ENCODE measurements around the gene CPNE9. TPM values are rescaled to one million over a fixed set of nuclear protein-coding genes. Genes with fewer than 3 reads are reported as not detected.

Gene CPNE9
- total and polyA plus RNA-seq, 2 of the 13 experiments (the other 11 are each of a cell fraction or from before 2014, with no cell fraction given) = 0.20 TPM; not detected in 1

DNA sequence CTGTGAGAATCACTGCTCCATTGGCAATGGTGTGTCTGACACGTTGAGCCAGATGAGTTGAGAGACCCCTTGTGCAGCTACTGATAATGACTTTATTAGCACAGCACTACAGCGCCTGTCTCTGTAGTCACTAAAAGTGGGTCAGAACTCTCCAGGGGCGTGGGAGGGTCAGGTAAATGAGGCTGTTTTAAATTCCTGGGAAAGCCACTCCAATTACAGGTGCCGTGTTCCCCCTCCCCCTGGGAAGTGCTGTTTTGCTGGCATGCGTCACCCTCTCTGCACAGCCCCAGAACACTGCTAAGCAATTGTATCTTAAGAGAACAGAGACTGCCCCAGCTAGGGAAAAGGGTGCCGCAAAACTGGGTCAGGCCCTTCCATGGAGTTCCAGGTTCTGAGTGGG is 21.5 kb upstream of the CPNE9 start (continued):
- TF ChIP-seq, protein P1, sequence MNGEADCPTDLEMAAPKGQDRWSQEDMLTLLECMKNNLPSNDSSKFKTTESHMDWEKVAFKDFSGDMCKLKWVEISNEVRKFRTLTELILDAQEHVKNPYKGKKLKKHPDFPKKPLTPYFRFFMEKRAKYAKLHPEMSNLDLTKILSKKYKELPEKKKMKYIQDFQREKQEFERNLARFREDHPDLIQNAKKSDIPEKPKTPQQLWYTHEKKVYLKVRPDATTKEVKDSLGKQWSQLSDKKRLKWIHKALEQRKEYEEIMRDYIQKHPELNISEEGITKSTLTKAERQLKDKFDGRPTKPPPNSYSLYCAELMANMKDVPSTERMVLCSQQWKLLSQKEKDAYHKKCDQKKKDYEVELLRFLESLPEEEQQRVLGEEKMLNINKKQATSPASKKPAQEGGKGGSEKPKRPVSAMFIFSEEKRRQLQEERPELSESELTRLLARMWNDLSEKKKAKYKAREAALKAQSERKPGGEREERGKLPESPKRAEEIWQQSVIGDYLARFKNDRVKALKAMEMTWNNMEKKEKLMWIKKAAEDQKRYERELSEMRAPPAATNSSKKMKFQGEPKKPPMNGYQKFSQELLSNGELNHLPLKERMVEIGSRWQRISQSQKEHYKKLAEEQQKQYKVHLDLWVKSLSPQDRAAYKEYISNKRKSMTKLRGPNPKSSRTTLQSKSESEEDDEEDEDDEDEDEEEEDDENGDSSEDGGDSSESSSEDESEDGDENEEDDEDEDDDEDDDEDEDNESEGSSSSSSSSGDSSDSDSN (CRISPR knock-in tag; IDR thresholded peaks at IDR 0.05) = no peak
- TF ChIP-seq, protein P2, sequence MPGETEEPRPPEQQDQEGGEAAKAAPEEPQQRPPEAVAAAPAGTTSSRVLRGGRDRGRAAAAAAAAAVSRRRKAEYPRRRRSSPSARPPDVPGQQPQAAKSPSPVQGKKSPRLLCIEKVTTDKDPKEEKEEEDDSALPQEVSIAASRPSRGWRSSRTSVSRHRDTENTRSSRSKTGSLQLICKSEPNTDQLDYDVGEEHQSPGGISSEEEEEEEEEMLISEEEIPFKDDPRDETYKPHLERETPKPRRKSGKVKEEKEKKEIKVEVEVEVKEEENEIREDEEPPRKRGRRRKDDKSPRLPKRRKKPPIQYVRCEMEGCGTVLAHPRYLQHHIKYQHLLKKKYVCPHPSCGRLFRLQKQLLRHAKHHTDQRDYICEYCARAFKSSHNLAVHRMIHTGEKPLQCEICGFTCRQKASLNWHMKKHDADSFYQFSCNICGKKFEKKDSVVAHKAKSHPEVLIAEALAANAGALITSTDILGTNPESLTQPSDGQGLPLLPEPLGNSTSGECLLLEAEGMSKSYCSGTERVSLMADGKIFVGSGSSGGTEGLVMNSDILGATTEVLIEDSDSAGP (CRISPR knock-in tag; IDR thresholded peaks at IDR 0.05; ENCODE audit: borderline replicate concordance) = no peak
- TF ChIP-seq KDM6A (CRISPR knock-in tag; IDR thresholded peaks at IDR 0.05; ENCODE audit: low read depth) (no peak), DMAP1 (CRISPR knock-in tag; IDR thresholded peaks at IDR 0.05) (no peak)

DNA sequence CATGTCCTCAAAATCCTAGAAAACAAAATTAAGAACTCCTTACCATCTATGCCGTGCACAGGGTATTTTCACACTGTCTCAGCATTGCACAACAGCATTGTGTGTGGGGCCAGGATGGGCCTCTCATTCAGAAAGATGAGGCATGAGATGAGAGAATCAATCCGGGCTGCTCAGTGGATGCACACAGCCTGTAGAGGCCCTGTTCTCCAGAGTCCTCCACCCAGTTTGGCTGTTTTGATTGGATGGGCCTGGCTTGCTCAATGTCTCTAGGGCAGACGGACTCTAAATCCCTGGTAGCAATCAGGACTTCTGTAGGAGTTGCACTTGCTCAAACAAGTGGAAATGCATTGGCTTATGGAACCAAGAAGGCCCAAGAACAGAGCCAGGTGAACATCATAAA is 20.2 kb upstream of the CPNE9 start:
- CTCF ChIA-PET (ENCODE audit: low intra/inter-chr PET ratio, low total read pairs) = no interaction called here
- H3K79me2 ChIP-seq (ENCODE audit: insufficient read depth, low read length) = no peaks in the 10 kb centered on the region
- POLR2A ChIA-PET = no interaction called here
- in situ Hi-C loops (cut with HindIII; ENCODE audit: extremely low pct_ligation_motif_present, low pct_unique_long_range_greater_than_20kb) = no loop called here
- no TSS peak for BruUV-seq (replicated peaks)
- H3K36me3 ChIP-seq (replicated peaks in 1 of 2; ENCODE audit: control insufficient read depth in 1 of 2, insufficient read depth in 2 of 2, low read length in 2 of 2) = peaks cover 36 to 79% of the 10 kb centered on the region in 2 experiments; a peak in 4 of 5 replicates
- no peak overlapping the region for H3K4me2 ChIP-seq (ENCODE audit: low read depth, low read length)
- WGBS (ENCODE audit: low lambda C conversion rate) = 92% methylated on average over 3 of the region's 3 CpGs
- H2AFZ ChIP-seq (ENCODE audit: low read length) = no peak overlapping the region
- FAIRE-seq (no peak), DNase-seq (ENCODE audit: low spot score) (no peak), ATAC-seq (no peak)
- intact Hi-C loops (cut with micrococcal nuclease; ENCODE audit: unreplicated experiment) = no loop called here
- H3K4me3 ChIP-seq (replicated peaks in 1 of 3; ENCODE audit: insufficient read depth in 1 of 3, low read depth in 2 of 3, low read length in 3 of 3) = no peak overlapping the region
- H3K4me1 ChIP-seq (ENCODE audit: insufficient read depth, low read length) = peaks cover 18% of the 10 kb centered on the region
- no peak overlapping the region for H3K27ac ChIP-seq (ENCODE audit: extremely low read length, insufficient read depth, low read length)
- no peaks in the 10 kb centered on the region for H3K27me3 ChIP-seq (ENCODE audit: control insufficient read depth in 1 of 2, insufficient read depth in 2 of 2, low read length in 2 of 2)
- H3K9ac ChIP-seq (ENCODE audit: insufficient read depth, low read depth, low read length) = no peak overlapping the region
- no peaks in the 10 kb centered on the region for H3K9me3 ChIP-seq (ENCODE audit: low read length)
- H4K20me1 ChIP-seq (ENCODE audit: insufficient read depth, low read length) = peaks cover 3% of the 10 kb centered on the region; the same call in 1 of the 2 replicates
- TF ChIP-seq, protein P3, sequence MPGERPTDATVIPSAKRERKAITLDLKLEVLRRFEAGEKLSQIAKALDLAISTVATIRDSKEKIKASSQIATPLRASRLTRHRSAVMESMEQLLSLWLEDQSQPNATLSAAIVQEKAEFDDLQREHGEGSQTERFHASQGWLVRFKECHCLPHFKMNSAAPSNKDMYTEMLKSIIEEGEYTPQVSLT (CRISPR knock-in tag; IDR thresholded peaks at IDR 0.05; ENCODE audit: borderline replicate concordance, low read depth) = no peak
- TF ChIP-seq CBX2 (IDR thresholded peaks at IDR 0.05; ENCODE audit: low read depth, low read length) (no peak), CBX2 (CRISPR knock-in tag; IDR thresholded peaks at IDR 0.05; ENCODE audit: low read depth) (no peak), ZNF761 (CRISPR knock-in tag; conservative IDR thresholded peaks at IDR 0.05) (no peak), NCOA5 (CRISPR knock-in tag; IDR thresholded peaks at IDR 0.05) (no peak), FOXK1 (CRISPR knock-in tag; IDR thresholded peaks at IDR 0.05; ENCODE audit: borderline replicate concordance, low read depth) (no peak), ZNF468 (CRISPR knock-in tag; IDR thresholded peaks at IDR 0.05) (no peak), RXRA (CRISPR knock-in tag; IDR thresholded peaks at IDR 0.05) (no peak), HES4 (CRISPR knock-in tag; IDR thresholded peaks at IDR 0.05; ENCODE audit: borderline replicate concordance) (no peak), ZNF879 (CRISPR knock-in tag; IDR thresholded peaks at IDR 0.05) (no peak)
- TF ChIP-seq, protein P4, sequence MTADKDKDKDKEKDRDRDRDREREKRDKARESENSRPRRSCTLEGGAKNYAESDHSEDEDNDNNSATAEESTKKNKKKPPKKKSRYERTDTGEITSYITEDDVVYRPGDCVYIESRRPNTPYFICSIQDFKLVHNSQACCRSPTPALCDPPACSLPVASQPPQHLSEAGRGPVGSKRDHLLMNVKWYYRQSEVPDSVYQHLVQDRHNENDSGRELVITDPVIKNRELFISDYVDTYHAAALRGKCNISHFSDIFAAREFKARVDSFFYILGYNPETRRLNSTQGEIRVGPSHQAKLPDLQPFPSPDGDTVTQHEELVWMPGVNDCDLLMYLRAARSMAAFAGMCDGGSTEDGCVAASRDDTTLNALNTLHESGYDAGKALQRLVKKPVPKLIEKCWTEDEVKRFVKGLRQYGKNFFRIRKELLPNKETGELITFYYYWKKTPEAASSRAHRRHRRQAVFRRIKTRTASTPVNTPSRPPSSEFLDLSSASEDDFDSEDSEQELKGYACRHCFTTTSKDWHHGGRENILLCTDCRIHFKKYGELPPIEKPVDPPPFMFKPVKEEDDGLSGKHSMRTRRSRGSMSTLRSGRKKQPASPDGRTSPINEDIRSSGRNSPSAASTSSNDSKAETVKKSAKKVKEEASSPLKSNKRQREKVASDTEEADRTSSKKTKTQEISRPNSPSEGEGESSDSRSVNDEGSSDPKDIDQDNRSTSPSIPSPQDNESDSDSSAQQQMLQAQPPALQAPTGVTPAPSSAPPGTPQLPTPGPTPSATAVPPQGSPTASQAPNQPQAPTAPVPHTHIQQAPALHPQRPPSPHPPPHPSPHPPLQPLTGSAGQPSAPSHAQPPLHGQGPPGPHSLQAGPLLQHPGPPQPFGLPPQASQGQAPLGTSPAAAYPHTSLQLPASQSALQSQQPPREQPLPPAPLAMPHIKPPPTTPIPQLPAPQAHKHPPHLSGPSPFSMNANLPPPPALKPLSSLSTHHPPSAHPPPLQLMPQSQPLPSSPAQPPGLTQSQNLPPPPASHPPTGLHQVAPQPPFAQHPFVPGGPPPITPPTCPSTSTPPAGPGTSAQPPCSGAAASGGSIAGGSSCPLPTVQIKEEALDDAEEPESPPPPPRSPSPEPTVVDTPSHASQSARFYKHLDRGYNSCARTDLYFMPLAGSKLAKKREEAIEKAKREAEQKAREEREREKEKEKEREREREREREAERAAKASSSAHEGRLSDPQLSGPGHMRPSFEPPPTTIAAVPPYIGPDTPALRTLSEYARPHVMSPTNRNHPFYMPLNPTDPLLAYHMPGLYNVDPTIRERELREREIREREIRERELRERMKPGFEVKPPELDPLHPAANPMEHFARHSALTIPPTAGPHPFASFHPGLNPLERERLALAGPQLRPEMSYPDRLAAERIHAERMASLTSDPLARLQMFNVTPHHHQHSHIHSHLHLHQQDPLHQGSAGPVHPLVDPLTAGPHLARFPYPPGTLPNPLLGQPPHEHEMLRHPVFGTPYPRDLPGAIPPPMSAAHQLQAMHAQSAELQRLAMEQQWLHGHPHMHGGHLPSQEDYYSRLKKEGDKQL (CRISPR knock-in tag; IDR thresholded peaks at IDR 0.05; ENCODE audit: low read depth) = no peak

Measured in HepG2 (cell line).